GM19351 (cell line): ENCODE results near the gene GNE.
A peak's percentile ranks its signal among the peaks of the same experiment; 100 is the strongest.
"Not testable (repeated sequence)": the region's sequence is repeated elsewhere in the genome, so short reads cannot be mapped to it uniquely, and the experiment has no call there.

Experiments used
- ATAC-seq: cut with Tn5 transposase; IDR thresholded peaks from one replicate; pipeline ENCODE4 v1.9.1; 2021; ENCODE audit warnings: mild to moderate bottlenecking, moderate library complexity; ENCODE audit not compliant: unreplicated experiment

Gene GNE

DNA sequence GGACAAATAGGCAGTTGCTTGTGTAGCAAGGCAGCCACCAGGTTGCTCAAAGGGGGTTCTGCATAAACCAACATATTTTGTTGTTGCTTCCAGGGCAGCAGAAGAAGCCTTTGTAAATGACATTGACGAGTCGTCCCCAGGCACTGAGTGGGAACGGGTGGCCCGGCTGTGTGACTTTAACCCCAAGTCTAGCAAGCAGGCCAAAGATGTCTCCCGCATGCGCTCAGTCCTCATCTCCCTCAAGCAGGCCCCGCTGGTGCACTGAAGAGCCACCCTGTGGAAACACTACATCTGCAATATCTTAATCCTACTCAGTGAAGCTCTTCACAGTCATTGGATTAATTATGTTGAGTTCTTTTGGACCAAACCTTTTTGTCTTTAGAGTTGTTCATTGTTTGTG, 46.7 kb downstream of the GNE start:
- ATAC-seq: no peak

DNA sequence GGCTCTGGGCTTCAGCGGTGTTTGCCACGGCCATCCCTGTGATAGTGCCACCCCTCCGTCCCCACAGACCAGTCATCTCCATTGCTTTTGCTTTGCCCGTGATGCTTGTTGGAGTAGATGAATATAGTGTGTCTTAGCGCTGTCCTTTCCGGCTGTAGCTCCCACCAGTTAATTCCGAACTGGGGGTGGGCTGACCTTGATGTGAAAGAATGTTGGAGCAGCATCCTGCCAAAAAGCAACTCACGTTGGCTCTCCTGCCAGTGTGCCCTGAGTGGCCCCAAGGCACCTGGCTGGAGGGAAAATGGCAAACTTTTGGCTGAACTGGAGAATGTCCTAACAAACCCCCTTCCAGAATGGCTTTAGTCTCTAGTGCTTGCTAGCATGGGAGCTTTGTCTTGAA, 47.5 kb downstream of the GNE start:
- ATAC-seq: no peak

DNA sequence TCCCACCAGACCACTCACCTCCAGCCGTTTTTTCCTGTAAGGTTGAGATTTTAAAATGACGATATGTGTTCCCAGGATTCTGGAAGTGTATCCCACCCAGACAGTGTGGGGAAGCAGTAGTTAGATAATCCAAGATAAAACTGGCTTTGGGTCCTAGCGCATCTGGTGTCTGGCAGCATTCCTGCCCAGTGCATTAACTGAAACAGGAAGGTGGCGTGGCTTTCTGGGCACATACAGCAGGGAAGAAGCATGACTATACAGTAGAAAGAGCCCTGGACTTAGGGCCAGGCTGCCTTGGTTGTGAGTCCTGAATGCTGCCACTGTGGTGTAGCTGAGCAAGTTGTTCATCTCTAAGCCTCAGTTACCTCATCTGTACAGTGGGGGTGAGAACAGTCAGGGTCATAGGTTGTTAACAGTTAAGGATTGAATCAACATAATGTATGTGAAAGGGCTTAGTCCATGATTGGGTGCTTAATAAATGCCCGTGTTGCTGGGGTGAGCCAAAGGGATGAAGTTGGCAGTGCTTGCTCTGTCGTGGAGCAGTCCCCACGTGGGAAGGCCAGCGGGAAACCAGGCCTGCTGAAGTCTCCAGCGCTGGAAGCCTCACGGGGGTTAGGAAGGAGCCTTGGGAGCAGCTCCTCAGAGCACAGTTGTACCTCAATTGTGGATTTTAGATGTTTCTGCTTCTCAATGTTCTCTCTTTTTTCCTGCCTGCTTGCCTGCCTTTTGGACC, 49.6 kb downstream of the GNE start:
- no peak for ATAC-seq

DNA sequence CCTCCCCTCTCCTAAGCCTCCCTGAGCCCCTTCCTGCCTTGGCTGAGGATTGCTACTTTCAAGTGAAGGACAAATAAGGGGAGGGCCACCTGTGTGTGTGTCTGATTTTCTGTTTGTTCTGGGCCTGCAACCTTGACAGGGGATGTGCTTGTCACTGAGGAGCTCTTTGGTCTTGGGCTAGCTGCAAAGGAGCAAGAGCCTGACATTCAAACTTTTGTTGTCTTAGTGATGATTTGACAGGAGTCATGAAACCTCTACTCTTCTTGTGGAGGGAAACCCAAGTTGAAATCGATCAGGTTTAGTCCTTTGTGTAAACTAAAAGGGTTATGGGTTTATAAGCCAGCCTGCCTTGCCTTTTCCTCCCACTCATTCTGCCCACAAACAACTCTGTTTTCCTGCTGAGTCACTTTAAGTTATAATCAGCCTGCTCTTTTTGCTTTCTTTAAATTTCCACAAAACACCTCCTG, 50.7 kb downstream of the GNE start:
- no peak for ATAC-seq

DNA sequence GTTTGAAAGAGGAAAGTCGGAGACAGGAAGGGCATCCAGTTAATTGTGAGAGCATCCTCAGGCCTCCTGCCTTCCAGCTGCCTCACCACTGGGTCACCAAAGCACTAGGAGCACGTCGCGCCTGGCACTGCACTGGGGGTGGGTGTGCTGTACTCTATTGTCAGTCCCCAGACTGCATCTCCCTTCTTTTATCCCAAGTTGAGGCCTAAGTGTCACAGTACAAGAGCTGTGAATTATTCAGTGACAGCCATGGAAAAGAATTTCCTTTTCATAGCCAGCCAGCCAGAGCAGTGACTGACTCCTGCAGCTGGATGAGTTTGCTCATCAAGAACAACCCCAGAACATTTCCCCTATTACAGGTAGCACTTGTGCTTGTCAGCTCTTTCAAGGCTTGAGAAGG, 51.2 kb downstream of the GNE start:
- no peak for ATAC-seq

DNA sequence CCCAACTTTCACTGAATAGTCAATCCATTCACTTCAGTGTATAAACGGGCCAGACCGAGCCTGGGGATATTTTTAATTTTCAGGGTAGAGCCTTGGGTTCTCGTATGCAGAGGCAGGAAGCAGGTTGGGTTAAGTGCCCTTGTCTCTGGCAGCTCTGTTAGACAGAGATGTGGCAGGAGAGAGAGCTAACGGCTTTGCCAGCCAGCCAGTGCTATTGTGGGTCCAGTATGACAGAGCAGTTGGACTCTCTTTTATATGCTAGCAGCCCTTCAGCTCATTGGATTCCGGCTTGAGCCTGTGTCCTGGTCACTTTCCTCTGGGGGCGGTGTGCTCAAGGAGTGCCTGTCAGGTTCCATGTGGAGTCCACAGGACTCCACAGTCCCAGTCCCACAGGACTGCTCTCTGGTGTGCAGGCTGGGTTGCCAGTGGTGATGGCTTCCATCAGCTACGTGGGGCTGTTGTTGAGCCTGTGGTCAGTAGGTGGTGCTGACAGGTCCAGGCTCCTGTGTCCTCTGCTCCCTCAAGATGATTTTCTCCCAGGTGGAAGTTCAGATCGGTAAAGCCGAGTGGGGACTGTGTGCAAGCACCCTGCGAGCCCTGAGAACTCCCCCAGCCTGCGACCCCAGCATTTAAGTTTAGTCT, 53.2 kb downstream of the GNE start:
- no peak for ATAC-seq

DNA sequence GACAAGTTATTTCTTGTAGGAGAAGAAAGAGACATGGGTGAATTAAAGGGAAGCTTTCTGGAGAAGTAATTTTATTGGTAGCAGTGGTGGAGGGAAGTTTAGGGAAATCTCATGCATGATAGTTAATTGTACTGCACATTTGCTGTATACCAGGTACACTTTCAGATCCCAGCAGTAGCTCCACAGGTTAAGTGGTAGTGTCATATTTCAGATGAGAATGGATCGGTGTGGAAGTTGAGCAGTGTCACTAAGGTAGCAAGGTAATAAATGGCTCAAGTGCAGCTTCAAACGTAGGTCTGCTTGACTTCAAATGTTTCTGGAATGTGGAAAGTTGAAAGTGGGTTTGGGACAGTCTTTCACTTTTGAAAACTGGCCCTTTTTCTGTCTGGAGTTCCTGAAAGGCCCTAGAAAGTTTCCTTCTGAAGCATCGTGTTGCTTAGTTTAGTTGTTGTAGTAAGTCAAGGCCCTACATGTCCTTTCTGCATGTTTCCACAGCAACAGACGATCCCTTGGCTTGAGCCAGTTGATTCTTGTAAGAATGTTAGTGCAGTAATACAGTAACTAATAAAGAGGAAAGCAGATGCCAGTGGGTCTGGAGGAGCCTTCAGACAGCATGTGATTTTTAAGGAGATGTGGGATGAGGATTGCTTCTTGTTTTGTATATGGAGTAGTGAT, 63.8 kb downstream of the GNE start:
- ATAC-seq: no peak

DNA sequence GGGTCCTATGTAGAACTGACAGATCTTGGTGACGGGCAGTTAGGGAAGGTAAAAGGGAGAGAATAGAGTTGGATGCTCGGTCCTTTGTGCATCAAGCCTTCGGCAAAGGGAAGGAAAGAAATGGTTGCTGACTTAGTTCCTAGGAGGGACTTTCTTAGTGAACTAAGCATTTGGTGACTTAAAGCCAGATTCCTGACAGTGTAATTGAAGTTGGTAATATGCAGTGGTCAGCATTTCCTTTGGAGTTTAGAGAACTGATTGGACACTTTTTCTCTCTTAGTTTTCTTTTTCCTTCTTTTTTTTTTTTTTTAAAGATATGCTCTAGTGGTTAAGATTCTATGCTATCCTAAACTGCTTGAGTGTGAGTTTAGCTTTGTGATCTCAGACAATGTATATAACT, 65.2 kb downstream of the GNE start:
- no peak for ATAC-seq

DNA sequence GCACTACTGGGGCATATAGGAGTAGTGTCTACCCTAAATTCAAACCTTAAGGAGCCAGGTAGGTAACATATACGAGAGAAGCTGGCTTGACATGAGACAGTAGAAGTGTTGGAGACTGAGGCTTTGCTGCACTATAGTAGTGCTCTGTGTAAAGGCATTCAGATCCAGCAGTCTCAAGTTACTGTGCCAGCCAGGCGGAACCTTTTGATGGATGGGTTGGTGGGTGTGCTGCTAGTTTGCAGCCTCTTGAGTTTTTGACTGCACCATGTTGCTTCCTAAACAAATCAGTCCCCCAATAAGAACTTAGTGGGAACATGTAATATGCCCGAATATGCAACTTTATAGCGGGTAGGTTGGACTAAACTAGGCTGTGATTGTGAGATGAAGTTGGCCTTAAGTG, 66.1 kb downstream of the GNE start:
- ATAC-seq: no peak

DNA sequence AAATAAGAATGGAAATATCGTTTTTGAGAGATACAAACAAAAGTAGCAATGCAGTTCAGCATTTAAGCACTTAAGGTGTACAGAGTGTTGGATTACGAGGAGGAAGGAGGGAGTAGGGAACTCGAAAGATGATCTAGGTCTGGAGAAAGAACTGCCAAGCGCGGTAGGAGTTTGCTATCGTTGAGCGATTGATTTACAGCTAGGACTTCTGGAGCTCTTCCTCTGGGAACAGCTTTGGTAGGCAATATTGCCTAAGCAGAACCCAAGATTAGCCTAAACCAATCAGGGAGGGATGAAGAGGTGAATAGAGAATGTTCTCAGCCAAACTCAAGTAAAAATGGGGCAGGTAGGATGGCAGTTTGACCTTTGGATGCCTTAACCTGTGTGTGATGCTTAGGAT, 66.6 kb downstream of the GNE start:
- no peak for ATAC-seq

DNA sequence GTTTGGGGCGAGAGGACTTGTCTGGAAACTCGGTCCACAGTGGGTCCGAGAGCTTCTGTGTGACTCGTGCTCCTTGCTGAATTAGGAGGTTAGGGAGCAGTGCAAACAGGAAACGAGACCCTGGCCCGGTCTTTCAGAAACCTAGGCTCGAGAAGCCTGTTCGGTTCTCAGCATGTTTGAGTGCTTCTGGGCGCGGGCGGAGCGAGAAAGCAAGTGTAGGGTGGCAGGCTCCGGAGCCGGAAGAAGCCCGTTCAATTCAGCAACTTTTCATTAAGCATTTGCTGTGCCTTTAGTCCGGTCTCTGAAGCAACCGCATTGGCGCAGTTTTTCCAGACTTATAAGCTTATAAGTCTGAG, 67.0 kb downstream of the GNE start:
- ATAC-seq: no peak

DNA sequence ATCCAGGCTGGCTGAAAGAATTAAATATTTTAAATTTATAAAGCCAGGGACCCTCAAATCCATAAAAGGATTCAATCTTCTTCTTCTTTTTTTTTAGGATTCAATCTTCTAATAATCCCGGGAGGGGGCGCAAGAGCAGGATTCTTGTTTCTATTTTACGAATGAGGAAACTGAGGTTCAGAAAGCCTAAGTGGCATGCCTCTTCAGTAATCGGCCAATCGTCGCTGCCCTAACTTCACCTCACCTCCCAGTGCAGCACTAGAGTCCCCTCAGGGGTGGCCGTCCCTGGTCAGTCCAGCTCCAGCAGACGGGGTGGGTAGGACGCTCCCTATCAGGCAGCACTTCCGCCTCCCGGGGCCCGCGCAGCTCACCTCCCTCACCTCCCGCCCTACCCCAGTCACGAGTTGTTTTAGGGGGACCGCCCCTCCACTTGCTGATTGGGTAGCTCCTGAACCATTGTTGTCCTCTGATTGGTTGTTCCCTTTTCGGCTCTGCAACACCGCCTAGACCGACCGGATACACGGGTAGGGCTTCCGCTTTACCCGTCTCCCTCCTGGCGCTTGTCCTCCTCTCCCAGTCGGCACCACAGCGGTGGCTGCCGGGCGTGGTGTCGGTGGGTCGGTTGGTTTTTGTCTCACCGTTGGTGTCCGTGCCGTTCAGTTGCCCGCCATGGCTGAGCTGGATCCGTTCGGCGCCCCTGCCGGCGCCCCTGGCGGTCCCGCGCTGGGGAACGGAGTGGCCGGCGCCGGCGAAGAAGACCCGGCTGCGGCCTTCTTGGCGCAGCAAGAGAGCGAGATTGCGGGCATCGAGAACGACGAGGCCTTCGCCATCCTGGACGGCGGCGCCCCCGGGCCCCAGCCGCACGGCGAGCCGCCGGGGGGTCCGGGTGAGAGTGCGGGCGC, 67.6 kb downstream of the GNE start, which contains the start of gene CLTA:
TSS of gene CLTA (plus strand) at position 534 of the 902 bp plus-strand sequence. CDS start at position 670, 136 bp downstream.
- peak; percentile 98 for ATAC-seq

DNA sequence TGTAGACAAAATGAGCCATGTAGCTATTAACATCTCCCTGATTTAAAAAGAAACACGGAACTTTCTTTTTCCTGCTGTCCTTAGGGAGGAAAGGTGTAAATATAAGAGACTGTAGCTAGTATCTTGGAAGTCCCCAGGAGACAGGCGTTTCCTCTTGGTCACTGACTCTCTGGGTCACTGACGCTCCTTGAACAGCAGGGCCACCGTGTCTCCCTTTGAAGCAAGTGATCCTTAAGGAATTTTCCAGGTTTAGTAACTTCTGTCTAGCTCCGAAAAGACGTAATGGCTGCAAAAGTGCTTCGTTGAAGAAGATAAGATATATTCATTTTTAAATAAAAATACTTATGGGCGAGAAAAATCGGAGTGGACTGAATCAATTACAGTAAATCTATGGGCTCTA, 68.3 kb downstream of the GNE start:
- no peak for ATAC-seq

DNA sequence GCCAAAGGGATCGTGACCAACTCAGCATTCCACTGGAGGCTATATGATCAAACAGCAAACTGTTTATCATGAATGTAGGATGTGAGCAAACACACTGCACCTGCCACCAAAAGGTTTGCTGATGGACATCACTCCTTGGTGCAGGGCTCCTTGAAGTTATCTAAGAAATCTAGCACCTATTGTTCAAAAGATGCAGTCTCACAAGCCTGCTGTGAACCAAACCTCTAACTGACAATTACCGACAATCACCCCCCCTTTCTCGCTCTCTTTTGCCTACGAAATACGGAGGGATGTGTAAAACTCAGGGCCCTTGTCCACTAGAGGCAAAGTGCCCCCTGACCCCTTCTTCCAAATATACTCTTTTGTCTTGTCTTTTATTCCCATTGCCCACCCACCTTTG, 70.0 kb downstream of the GNE start:
- no peak for ATAC-seq

DNA sequence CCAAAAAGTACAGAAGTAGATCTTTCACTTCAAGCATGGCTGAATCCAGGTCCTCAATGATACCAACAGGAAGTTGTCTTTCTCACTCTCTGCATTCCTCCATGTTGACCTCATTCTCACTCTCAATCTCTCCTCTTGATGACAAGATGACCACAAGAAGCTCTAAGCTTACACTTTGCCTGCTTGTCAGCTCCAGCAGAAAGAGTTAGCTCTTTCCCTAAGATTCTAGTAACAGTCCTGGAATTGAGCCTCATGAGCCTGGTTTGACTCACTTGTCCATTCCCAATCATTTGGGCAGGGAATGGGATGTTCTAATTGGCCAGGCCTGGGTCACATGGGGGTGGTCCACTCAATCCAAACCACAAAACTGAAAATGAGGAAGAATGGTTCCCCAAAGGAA, 70.8 kb downstream of the GNE start:
- ATAC-seq: no peak

DNA sequence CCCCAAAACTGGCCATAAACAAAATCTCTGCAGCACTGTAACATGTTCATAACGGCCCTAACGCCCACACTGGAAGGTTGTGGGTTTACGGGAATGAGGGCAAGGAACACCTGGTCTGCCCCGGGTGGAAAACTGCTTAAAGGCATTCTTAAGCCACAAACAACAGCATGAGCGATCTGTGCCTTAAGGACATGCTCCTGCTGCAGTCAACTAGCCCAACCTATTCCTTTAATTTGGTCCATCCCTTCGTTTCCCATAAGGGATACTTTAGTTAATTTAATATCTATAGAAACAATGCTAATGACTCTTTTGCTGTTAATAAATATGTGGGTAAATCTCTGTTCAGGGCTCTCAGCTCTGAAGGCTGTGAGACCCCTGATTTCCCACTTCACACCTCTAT, 78.0 kb downstream of the GNE start:
- not testable (repeated sequence) for ATAC-seq

DNA sequence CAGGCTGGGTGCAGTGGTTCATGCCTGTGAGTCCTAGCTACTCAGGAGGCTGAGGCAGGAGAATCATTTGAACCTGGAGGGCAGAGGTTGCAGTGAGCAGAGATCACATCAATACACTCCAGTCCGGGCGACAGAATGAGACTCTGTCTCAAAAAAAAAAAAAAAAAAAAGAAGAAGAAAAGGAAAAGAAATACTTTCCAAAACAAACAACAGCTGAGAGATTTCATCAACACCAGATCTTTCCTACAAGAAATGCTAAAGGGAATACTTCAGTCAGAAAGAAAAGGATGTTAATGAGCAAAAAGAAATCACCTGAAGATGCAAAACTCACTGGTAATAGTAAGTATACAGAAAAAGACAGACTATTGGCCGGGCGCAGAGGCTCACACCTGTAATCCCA, 80.7 kb downstream of the GNE start:
- no peak for ATAC-seq

DNA sequence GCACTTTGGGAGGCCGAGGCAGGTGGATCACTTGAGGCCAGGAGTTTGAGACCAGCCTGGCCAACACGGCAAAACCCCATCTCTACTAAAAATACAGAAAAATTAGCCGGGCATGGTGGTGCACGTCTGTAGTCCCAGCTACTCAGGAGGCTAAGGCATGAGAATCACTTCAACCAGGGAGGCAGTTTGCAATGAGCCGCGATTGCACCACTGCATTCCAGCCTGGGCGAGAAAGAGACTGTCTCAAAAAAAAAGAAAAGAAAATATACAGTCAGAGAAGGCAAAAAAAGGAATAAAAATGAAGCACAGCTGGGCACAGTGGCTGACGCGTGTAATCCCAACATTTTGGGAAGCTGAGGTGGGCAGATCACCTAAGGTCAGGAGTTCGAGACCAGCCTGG, 81.8 kb downstream of the GNE start:
- ATAC-seq: not testable (repeated sequence)

DNA sequence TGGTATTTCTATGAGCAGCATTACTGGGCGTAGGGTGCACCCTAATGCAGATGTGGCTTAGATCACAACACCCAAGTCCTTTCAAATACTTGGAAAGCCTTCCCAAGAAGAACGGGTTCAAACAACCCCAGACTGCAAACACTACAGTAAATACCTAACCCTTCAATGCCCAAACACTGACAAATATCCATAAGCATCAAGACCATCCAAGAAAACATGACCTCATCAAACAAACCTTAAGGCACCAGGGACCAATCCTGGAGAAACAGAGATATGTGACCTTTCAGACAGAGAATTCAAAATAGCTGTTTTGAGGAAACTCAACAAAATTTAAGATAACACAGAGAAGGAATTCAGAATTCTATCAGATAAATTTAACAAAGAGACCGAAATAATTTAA, 83.0 kb downstream of the GNE start:
- ATAC-seq: not testable (repeated sequence)

DNA sequence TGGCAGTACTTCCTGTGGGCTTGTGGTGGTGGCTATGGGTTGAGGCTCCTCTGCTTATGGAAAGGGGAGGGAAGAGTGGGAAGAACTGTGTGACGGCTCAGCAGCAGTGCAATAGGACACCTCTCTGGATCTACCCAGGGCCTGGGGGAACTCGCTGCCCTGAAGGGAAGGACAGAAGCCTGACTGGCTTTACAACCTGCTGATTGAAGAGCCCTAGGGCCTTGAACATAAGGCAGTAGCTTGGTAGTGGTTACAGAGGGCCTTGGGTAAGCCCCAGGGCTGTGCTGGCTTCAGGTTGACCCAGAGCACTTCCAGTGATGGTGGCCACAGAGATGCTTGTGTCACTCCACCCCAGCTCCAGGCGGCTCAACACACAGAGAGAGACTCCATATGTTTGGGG, 83.5 kb downstream of the GNE start:
- ATAC-seq: no peak

DNA sequence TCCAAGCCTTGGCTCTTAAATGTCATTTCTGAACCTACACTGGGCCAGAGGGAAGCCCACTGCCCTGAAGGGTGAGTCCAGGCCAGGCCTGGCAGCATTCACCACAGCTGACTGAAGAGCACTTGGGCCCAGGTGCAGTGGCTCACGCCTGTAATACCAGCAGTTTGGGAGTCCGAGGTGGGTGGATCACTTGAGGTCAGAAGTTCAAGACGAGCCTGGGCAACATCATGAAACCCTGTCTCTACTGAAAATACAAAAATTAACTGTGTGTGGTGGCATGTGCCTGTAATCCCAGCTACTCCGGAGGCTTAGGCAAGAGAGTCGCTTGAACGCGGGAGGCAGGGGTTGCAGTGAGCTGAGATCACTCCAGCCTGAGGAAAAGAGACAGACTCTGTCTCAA, 84.0 kb downstream of the GNE start:
- no peak for ATAC-seq
